HEK293T (cell line): ENCODE measurements around the gene PICALM.

ENCODE experiments used
- ARNT ChIP-seq: fragments of 450-650 bp; IDR thresholded peaks from 2 replicates; pipeline ENCODE4 v1.6.1; 2017; ENCODE audit warnings: mild to moderate bottlenecking
- BHLHE40 ChIP-seq: fragments of 450-650 bp; IDR thresholded peaks from 2 replicates; pipeline ENCODE4 v1.6.1; 2016; ENCODE audit warnings: mild to moderate bottlenecking, moderate library complexity, borderline replicate concordance
- CTBP1 ChIP-seq: fragments of 450-650 bp; IDR thresholded peaks from 2 replicates; pipeline ENCODE4 v1.6.1; 2016; ENCODE audit warnings: borderline replicate concordance
- FOXA1 ChIP-seq: fragments of 450-650 bp; IDR thresholded peaks from 2 replicates; pipeline ENCODE4 v1.6.1; 2016; ENCODE audit warnings: mild to moderate bottlenecking
- FOXM1 ChIP-seq: fragments of 450-650 bp; IDR thresholded peaks from 2 replicates; pipeline ENCODE4 v1.6.1; 2017; ENCODE audit warnings: mild to moderate bottlenecking, borderline replicate concordance
- SP1 ChIP-seq: fragments of 450-650 bp; IDR thresholded peaks from 2 replicates; pipeline ENCODE4 v1.6.1; 2017
- SUZ12 ChIP-seq: fragments of 450-650 bp; IDR thresholded peaks from 2 replicates; pipeline ENCODE4 v1.6.1; 2016; ENCODE audit warnings: mild to moderate bottlenecking
- TARDBP ChIP-seq: fragments of 450-650 bp; IDR thresholded peaks from 2 replicates; pipeline ENCODE4 v1.6.1; 2016

GRCh38 chr11:85945296-85945695 lies 123.6 kb downstream of the PICALM start:
- TF ChIP-seq SUZ12 (no peak), FOXA1 (no peak), FOXM1 (no peak), TARDBP (no peak), BHLHE40 (no peak), CTBP1 (no peak), ARNT (no peak), SP1 (no peak)
